HK-2 (cell line): ENCODE data around the gene KRTAP4-1.
"Not testable (repeated sequence)": the region's sequence is repeated elsewhere in the genome, so short reads cannot be mapped to it uniquely, and the experiment has no call there.

Experiments
- DNase-seq: peaks from one replicate; pipeline ENCODE4 v3.0.0-alpha.2; 2018; ENCODE audit not compliant: unreplicated experiment

KRTAP4-1 gene

DNA sequence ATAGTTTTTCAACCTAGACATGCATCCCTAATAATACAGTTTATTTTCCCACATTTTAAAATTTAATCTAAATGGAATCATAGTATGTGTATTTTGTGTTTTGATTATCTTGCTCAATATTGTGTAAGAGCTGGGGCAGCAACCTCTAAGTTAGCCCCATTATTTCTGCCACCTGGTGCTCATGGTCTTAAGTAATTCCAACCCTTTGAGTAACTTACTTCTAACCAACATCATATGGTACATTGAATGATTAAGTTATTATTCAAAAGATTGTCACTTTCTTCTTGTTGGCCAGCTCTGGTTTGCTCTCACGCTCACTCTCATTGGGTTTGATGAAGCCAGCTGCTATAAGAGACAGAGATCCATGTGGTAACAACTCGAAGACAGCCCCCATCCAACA is 12.8 kb downstream of the KRTAP4-1 start:
- no peak for DNase-seq

DNA sequence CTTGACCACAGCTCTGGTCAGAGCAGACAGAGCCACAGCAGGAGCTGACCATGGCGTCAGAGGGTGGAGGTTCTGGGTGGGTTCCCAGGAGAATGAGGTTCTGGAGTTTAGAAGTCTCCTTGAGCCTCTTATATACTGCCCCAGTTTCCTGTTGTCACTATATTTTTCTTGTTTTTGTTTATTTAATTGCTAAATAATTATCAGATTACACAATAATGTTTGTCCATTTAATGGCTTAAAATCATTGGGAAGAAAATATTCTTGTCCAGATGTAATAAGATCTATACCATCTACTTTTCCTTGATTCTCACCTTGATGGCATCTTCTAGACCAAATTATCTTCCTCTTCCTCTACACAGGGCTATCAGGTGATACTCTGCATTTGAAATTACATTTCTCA is 16.6 kb downstream of the KRTAP4-1 start, which contains the start of gene KRTAP4-3:
KRTAP4-3 (minus strand) TSS at position 101 of the 400 bp plus-strand sequence; CDS start at position 52, 49 bp downstream.
- DNase-seq = no peak

DNA sequence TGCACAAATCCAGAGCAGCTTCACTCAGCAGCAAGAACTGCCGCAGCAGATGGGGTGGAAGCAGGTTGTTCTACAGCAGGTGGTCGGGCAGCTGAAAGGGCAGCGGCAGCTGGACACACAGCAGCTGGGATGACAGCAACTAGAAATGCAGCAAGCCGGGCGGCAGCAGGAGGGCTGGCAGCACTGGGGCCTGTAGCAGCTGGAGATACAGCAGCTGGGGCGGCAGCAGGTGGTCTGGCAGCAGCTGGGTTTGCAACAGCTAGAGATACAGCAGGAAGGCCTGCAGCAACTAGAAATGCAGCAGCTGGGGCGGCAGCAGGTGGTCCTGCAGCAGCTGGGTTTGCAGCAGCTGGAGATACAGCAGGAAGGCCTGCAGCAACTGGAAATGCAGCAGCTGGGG is 17.1 kb downstream of the KRTAP4-1 start:
- DNase-seq = no peak

GRCh38 chr17:41163828-41164227 is 20.9 kb downstream of the KRTAP4-1 start:
- DNase-seq = no peak

DNA sequence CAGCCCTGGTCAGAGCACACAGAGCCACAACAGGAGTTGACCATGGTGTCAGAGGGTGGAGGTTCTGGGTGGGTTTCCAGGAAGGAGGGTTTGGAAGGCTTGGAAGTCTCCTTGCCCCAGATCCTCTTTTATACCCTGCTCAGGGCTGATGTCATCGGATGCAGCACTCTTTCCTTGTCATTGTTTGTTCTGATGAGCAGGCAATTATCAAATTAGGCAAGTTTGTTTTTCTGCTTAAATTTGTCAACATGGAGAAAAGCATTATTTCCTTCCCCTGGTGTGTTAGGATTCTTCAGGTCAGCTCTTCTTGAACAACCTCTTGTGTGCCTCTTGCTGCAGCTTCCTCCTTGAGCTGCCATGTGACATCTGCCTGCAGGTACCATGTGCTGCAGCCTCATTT is 24.1 kb downstream of the KRTAP4-1 start, which contains the start of gene KRTAP4-4:
KRTAP4-4 (minus strand) TSS at position 101 of the 400 bp plus-strand sequence; CDS start at position 44, 57 bp downstream.
- no peak for DNase-seq

GRCh38 chr17:41160190-41160589 is 24.5 kb downstream of the KRTAP4-1 start:
- not testable (repeated sequence) for DNase-seq

GRCh38 chr17:41153856-41154255 is 30.9 kb downstream of the KRTAP4-1 start:
- no peak for DNase-seq

- no peak for DNase-seq
Measured at GRCh38 chr17:41151525-41151924, 33.2 kb downstream of the KRTAP4-1 start.

DNA sequence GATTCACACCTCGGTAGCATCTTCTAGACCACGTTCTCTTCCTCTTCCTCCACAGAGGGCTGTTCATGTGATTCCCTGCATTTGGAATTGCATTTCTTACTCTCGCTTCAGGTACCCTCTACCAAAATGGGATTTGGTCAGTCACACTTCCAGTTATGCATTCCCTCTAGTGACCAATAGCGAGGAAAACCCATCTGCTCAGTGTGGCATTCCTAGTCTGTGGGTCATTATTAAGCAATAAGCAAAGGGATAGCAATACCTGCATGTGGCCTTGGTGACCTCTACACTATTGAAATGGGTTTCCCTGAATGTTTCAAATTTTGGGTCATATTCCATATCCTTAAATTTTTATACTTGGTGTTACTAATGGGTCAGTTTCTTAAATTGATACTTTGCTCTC is 34.7 kb downstream of the KRTAP4-1 start:
- no peak for DNase-seq

GRCh38 chr17:41149652-41149985 is 35.1 kb downstream of the KRTAP4-1 start, which contains the start of gene KRTAP4-5:
Gene KRTAP4-5, minus strand, starts transcription at chr17:41149825. Its CDS starts 58 bp downstream, at chr17:41149767.
- no peak for DNase-seq

GRCh38 chr17:41148971-41149651 is 35.6 kb downstream of the KRTAP4-1 start:
- not testable (repeated sequence) for DNase-seq

- DNase-seq = no peak
Measured at GRCh38 chr17:41147531-41148204, 37.0 kb downstream of the KRTAP4-1 start.

GRCh38 chr17:41145261-41145660 is 39.5 kb downstream of the KRTAP4-1 start:
- no peak for DNase-seq

DNA sequence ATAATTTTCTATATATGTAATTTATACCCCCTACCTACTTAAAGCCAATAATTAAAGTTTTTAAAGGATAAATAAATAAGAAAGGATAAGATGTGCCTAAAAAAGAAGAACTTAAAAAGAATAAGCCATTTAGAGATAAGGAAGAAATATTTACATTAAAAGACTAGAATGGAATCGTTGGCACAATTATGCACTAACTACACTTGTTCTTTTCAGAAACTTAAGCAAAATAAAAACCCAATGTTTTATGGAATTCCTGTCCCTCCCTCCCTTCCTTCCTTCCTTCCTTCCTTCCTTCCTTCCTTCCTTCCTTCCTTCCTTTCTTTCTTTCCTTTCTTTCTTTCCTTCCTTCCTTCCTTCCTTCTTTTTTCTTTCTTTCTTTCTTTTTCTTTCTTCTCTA is 39.9 kb downstream of the KRTAP4-1 start:
- no peak for DNase-seq

GRCh38 chr17:41141361-41141760 is 43.4 kb downstream of the KRTAP4-1 start:
- no peak for DNase-seq

DNA sequence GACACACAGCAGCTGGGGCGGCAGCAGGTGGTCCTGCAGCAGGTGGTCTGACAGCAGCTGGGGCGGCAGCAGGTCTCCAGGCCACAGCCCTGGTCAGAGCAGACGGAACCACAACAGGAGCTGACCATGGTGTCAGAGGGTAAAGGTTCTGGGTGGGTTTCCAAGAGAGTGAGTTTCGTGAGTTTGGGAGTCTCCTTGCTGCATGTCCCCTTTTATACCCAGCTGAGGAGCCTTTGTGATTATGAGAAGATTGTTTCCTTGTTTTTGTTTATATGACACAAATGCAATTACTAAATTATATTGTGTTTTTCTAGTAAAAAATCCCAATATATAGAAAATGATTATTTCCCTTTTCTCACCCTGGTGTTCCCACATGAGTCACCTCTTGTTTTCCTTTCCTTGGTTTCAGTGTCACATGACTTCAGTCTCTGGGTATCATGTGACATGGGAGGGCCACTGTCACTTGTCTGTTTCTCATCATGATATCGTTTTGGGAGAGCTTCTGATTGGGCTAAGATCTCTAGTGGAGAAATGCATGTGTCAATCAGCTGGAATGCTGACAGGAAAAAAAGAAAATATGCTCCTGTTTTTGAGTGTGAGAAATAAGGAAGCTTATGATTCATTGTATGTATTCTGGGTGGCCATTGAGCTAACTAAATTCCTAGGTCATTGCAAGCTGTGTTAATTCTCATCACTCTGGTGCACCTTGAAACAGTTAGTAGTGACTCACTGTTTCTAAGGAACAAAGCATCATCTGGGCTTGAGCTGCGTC is 44.2 kb downstream of the KRTAP4-1 start, which contains the start of gene KRTAP4-6:
KRTAP4-6 (minus strand) TSS at position 185 of the 772 bp plus-strand sequence; CDS start at position 128, 57 bp downstream.
- DNase-seq = peak; percentile 30

- DNase-seq = not testable (repeated sequence)
Measured at GRCh38 chr17:41139865-41140264, 44.8 kb downstream of the KRTAP4-1 start.
